ENCODE measurements around the gene TSFM.

The TSFM gene

DNA sequence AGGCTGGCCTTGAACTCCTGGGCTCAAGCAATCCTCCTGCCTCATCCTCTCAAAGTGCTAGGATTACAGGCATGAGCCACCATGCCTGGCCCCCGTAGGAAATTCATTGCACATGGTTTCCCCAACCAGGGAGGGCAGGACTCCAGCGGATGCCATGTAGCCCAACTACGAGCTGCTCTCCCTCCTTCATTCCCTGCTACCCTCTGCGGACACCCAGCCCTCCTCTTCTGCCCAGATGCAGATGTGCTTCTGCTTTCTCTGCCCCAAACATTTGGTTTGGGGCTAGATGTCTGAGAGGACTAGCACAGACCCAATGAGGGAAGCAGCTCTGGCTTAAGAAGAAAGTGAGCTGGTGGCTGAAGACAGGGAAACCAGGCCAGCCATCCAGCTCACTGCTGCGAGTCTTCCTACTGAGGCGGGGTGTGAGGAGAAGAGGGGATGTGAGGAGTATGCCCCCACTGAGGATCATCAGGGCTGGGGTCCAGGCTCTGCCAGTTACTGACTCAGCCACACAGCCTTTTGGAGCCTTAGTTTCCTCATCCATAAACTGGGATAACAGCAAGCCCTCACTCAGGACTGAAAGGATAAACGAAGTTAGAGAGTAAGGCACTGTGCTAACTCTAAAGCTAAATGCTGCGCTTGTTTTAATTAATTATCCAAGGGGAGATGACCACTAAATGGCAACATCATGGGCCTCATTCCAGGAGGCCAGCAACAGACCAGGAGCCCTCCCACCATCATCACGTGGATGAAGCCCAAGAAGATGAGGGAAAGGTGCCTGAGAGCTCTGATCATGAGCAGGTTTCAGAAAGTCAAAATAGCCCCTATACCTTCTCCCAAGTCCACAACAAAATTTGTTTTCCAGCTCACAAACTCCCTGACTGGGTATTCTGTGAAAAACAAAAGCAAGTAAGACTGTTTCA lies 53.0 kb downstream of the TSFM start:
- H3K4me3 ChIP-seq (ENCODE audit: control insufficient read depth, low read depth, low read length) = no peak overlapping the region
- no peak for DNase-seq (ENCODE audit: low read depth)
- no peak for TF ChIP-seq CTCF (IDR thresholded peaks at IDR 0.05; ENCODE audit: control insufficient read depth, insufficient read depth, low read depth, low read length, missing control alignments)

DNA sequence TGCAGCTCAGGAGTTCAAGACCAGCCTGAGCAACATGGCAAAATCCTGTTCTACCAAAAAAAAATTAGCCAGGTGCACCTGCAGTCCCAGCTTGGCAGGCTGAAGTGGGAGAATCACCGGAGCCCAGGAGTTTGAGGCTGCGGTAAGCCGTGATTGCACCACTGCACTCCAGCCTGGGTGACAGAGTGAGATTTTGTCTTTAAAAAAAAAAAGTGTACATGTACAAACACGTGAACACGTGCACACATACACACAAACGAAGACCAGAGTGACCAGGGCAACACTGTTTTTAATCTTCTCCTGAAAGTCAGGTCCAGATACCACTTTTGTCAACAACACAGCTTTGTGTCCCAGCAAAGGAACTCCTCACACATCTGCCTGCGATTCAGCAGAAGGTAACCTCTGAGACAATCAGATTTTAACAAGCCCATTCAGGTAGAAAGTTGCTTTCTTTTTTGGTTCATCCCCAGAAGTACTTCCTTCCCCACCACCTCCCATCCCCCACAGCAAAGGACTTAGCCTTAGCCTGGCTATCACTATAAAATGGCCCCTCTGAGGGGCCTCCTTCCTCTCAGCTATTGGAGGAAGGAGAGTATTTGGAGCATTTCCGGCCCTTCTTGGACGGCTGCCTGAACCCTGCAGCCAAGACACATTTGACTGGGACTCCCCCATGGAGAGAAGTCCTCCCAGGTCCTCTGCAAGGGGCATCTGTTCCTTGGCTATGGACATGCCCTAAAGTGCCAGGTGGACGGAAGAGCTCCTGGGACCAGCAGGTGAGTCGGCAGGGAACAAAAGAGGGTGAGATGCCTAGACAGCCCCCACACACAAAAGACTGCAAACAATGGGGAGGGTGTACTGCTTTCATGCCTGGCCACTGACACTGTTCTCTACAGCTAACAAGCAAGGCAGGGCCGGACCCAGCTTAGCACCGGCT lies 54.1 kb downstream of the TSFM start:
- no peak for DNase-seq (ENCODE audit: low read depth)
- no peak overlapping the region for H3K4me3 ChIP-seq (ENCODE audit: control insufficient read depth, low read depth, low read length)
- TF ChIP-seq CTCF (IDR thresholded peaks at IDR 0.05; ENCODE audit: control insufficient read depth, insufficient read depth, low read depth, low read length, missing control alignments) = no peak

GRCh38 chr12:57837864-57838562 lies 55.4 kb downstream of the TSFM start:
- H3K4me3 ChIP-seq (ENCODE audit: control insufficient read depth, low read depth, low read length) = no peak overlapping the region
- no peak for TF ChIP-seq CTCF (IDR thresholded peaks at IDR 0.05; ENCODE audit: control insufficient read depth, insufficient read depth, low read depth, low read length, missing control alignments)
- DNase-seq (ENCODE audit: low read depth) = no peak

DNA sequence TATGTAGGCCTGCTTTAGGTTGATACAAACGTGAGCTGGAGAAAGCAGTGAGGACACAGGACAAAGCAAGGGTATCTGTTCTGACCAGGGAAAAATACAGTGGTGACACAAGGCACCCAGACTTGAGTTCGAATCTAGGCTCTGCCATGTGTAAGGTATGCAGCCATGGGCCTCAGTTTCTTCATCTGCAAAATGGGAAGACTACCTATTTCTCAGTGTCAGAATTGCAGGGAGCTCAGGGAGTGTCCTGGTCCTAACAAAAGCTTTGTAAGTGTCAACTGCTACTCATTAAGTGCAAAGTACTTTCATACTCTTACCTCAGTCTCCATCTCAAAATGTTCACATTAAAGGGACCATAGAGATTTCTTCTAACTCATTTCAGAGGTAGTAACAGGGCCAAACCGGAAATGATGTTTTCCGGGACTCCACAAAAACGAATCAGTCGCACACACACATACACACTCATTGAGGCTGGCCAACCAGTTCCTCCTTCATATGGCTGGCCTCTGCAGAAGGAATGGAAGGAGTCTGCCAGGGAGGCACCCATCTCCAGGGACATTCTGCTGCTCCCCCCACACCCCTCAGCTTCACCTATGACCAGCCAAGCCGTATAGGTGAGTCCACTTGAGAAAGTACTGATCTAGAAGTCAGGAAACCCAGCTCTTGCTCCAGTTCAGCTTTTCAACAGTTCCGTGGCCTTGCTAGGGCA lies 56.2 kb downstream of the TSFM start:
- no peak overlapping the region for H3K4me3 ChIP-seq (ENCODE audit: control insufficient read depth, low read depth, low read length)
- TF ChIP-seq CTCF (IDR thresholded peaks at IDR 0.05; ENCODE audit: control insufficient read depth, insufficient read depth, low read depth, low read length, missing control alignments) = no peak
- no peak for DNase-seq (ENCODE audit: low read depth)

- DNase-seq (ENCODE audit: low read depth) = no peak
- TF ChIP-seq CTCF (IDR thresholded peaks at IDR 0.05; ENCODE audit: control insufficient read depth, insufficient read depth, low read depth, low read length, missing control alignments) = no peak
Observed at GRCh38 chr12:57839996-57840395, 57.4 kb downstream of the TSFM start.

More at GRCh38 chr12:57839996-57840395, 57.4 kb downstream of the TSFM start:
- no peak overlapping the region for H3K4me3 ChIP-seq (ENCODE audit: control insufficient read depth, low read depth, low read length)
